Muscle of leg (tissue), 11 donors: ENCODE measurements around the gene PTPRC. TPM values are rescaled to one million over a fixed set of nuclear protein-coding genes. Genes with fewer than 3 reads are reported as not detected.

Experiments
- DNase-seq: peaks from one replicate; pipeline ENCODE4 v3.0.0; 2013
- H3K27ac ChIP-seq: one replicate; pipeline ENCODE4 v1.5.1; 2013; ENCODE audit warnings: mild to moderate bottlenecking, low read length, control low read depth
- H3K27me3 ChIP-seq: one replicate; pipeline ENCODE4 v1.6.1; 2013; ENCODE audit warnings: low read length; ENCODE audit not compliant: control insufficient read depth, insufficient read depth
- H3K36me3 ChIP-seq: one replicate; pipeline ENCODE4 v1.6.1; 2013; ENCODE audit warnings: low read length; ENCODE audit not compliant: control insufficient read depth, insufficient read depth
- H3K4me1 ChIP-seq: one replicate; pipeline ENCODE4 v1.6.1; 2013; ENCODE audit warnings: low read length; ENCODE audit not compliant: control insufficient read depth, insufficient read depth
- H3K4me3 ChIP-seq: one replicate; pipeline ENCODE4 v1.5.1; 2013; ENCODE audit warnings: low read length, control low read depth
- H3K9me3 ChIP-seq: replicated peaks from 2 replicates; pipeline ENCODE4 v1.6.1; 2013; ENCODE audit warnings: low read depth, low read length; ENCODE audit not compliant: control insufficient read depth
- WGBS: methylation state at CpG from one replicate; pipeline ENCODE4 v1.1.5; 2013; ENCODE audit warnings: missing lambda C conversion rate; ENCODE audit not compliant: insufficient coverage; 5-methylcytosine and 5-hydroxymethylcytosine counted together
- polyA plus RNA-seq, 8 donors: library from polyadenylated mRNA; unstranded; fragments of 120-200 nt; gene quantifications; one replicate each; pipeline versions ENCODE4 v1.2.1 to v1.2.3, GENCODE V29; 2013; ENCODE audit warnings: inconsistent platforms in 1 of 8, low replicate concordance in 1 of 8; ENCODE audit not compliant: insufficient read length in 8 of 8, insufficient read depth in 1 of 8
- total RNA-seq: library from RNA; stranded (reverse); fragments of 120-200 nt; gene quantifications from one replicate; pipeline ENCODE4 v1.2.4, GENCODE V29; 2013

PTPRC gene
- total and polyA plus RNA-seq, 9 donors, result 3.4 to 5.8 (median 4.7) TPM

DNA sequence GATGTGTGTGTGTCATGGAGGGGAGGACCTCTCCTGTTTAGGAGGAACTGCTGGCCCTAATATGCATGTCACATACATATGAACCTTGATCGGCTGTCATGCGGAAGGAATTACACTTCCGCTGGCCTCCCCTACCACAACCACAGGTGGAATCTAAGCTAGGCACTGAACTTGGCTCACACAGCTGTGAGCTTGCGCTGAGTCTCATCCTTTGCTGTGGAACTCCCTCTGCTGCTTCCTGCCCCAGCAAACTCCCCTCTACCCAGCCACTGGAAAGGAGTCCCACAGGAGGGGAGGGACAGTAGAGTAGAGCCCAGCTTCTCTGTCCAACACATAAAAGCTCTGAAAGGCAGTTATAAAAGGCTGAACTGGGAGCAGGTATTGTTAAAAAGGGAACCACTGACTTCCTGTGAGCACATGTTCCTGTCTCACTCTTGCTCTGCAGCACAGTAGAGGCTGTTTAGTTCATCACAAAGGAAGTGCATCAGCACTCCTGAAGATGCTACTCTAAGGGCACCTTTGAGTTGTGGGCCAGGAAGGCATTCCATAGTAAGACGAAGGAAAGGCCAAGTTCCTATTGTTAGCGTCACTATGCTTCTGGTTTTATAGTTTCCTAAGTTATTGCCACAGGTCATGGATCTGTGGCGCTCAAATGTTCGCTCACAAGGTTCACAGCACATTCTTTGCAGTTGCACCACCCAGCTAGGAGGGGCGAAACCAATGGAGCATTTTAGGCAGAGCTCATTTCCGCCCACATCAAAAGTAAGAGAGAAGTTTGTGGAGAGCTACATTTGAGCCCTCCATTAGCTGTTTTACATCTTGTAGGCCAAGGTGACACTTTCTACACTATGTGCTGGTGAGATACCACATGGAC is 17.7 kb upstream of the PTPRC start:
- no peak for DNase-seq
- Histone ChIP-seq H3K27me3 (no peaks in the 10 kb centered on the region), H3K4me1 (no peaks in the 10 kb centered on the region), H3K36me3 (no peaks in the 10 kb centered on the region), H3K9me3 (no peaks in the 10 kb centered on the region), H3K4me3 (no peak overlapping the region), H3K27ac (no peak overlapping the region)
- WGBS, result 86% methylated on average over 7 of the region's 10 CpGs

DNA sequence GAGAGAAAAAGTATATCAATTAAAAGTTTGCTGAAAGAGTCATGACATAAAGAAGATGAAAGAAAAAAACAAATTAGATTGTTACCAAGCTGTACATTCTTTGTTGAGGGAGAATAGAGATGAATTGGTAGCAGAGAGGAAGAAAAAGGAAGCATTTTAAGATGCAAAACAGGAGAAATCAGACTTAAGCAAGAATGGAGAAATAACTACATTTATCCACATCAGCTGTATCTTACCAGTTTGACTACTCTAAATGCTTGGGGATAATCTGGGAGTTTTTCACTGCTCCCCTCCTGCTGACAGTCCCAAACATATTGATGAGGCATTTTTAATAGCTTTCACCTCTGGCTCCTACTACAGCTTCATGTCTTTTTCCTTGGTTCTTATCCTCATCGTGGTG is 16.8 kb upstream of the PTPRC start:
- DNase-seq, result no peak
- no peak overlapping the region for H3K27ac ChIP-seq
- H3K27me3 ChIP-seq, result no peaks in the 10 kb centered on the region
- H3K36me3 ChIP-seq, result no peaks in the 10 kb centered on the region
- H3K4me1 ChIP-seq, result no peaks in the 10 kb centered on the region
- no CpG with 5 or more reads among the region's 1 CpG for WGBS
- no peaks in the 10 kb centered on the region for H3K9me3 ChIP-seq
- H3K4me3 ChIP-seq, result no peak overlapping the region

DNA sequence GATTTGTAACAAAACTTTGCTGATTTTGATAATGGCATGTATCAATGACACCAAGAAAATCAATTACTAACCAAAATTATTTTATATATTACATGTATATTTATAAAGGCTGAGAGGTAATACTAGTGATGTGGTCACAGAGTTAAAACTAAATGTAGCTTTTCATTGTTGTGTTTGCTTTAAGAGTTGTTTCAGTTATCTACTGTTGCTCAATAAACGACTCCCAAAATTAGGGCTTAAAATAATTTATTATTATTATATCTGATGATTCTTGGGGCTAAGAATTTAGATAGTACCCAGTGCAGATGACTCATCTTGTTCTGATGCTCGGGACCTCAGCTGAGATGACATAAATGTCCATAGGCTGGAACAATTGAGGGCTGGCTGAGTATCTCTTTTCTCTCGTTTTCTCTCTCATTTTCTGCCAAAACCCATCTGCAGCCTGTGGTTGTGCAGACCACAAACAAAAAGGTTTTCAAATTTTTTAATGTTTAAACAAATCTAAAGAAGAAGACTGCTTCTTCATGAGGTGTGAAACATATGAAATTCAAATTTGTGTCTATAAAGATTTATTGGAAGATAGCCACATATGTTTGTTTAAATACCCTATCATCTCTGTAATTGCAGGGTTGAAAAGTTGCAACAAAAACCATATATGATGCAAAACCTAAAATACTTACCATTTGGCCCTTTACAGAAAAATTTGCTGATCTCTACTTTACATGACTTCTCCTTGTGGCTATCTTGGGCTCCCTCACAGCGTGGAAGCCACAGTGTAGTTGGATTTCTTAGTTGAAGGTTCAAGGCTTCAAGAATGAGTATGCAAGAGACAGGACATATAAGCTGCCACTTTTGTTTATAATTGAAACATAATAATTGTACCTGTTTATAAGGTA is 14.8 kb upstream of the PTPRC start:
- H3K27me3 ChIP-seq, result no peaks in the 10 kb centered on the region
- H3K4me1 ChIP-seq, result no peaks in the 10 kb centered on the region
- WGBS, result no CpG with 5 or more reads among the region's 4 CpGs
- H3K36me3 ChIP-seq, result no peaks in the 10 kb centered on the region
- H3K9me3 ChIP-seq, result no peaks in the 10 kb centered on the region
- H3K4me3 ChIP-seq, result no peak overlapping the region
- no peak for DNase-seq
- H3K27ac ChIP-seq, result no peak overlapping the region

DNA sequence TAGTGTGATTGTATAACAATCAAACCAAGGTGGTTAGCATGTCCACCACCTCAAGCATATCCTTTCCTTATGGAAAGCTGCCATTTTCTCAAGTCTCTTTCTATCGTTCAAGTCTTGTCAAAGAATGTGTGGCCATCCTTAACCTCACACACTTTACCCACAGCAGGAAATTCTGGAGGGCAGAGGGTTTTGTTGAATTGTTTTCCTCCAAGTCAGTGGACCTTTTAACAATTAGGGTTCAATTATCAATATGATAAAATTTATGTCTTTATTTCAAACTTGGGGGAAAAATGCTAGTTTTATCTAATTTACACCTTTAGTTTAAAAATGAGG is 14.2 kb upstream of the PTPRC start:
- DNase-seq, result no peak
- Histone ChIP-seq H3K27ac (no peak overlapping the region), H3K27me3 (no peaks in the 10 kb centered on the region), H3K4me3 (no peak overlapping the region), H3K36me3 (no peaks in the 10 kb centered on the region), H3K9me3 (no peaks in the 10 kb centered on the region), H3K4me1 (no peaks in the 10 kb centered on the region)
- no CpG with 5 or more reads among the region's 1 CpG for WGBS

DNA sequence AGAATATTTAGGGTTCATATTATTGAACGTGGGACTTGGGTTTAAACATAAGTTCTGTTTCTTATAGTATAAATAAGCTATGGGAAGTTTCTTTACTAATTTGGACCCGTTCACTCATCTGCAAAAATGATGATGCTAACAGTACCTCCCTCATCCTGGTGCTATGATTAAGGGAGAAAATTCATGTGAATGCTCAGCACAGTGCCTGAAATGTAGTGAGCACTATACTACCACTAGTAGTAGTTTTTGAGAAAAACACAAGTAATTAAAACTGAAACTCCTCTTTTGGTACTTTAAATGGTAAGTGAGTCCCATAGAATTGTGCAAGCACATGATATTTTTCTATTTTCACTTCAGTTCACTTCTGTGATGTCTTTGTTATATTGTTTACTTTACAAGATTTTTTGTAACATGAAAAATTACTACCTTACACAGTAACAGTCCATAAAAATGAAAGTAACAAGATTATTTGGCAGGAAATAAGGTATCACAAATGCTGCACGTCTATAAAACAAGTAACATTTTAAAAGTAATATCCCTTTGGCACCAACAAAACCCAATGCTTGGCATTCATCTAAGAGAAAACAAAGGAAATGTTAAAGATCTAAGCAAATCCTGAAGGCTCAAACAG is 11.3 kb upstream of the PTPRC start:
- H3K27ac ChIP-seq, result no peak overlapping the region
- no CpG with 5 or more reads among the region's 3 CpGs for WGBS
- no peaks in the 10 kb centered on the region for H3K27me3 ChIP-seq
- no peaks in the 10 kb centered on the region for H3K36me3 ChIP-seq
- H3K9me3 ChIP-seq, result no peaks in the 10 kb centered on the region
- DNase-seq, result no peak
- H3K4me3 ChIP-seq, result no peak overlapping the region
- no peaks in the 10 kb centered on the region for H3K4me1 ChIP-seq

DNA sequence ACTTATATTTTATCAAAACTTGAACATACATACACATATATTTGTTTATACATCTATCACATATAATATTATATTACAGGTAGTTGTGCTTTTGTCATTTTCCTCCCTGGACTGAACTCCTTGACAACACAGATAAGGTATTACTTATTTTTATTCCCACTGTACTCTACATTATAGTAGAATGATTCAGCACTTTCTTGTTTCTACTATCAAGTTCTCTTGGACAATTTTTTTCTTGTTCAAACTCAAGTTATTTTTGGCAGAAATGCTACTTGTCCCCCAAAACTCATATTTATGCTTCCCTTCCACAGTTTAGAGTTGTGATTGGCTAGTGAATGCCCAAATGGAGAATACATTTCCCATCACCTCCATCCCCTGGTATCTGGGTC is 10.8 kb upstream of the PTPRC start:
- Histone ChIP-seq H3K9me3 (no peaks in the 10 kb centered on the region), H3K36me3 (no peaks in the 10 kb centered on the region), H3K27me3 (no peaks in the 10 kb centered on the region), H3K27ac (no peak overlapping the region), H3K4me1 (no peaks in the 10 kb centered on the region), H3K4me3 (no peak overlapping the region)
- DNase-seq, result no peak

DNA sequence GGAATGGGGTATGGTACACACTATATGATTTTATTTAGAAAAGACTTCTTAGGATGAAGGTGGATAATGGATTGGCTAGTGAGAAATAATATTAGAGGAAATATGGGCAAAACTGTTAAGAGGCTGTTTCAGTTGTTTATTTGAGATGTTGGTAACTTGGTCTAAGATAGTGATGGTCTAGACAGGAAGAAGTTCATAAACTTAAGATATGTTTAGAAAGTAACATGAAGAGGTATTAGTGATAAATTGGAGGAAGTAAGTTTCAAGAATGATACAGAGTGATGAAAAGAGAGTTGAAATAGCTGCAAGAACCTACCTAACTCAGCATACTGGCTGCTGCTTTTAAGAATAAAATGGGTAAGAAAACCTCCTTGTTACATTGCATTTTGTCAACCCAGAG is 9.2 kb upstream of the PTPRC start:
- Histone ChIP-seq H3K36me3 (no peaks in the 10 kb centered on the region), H3K27me3 (no peaks in the 10 kb centered on the region), H3K9me3 (no peaks in the 10 kb centered on the region), H3K4me3 (no peak overlapping the region), H3K27ac (no peak overlapping the region), H3K4me1 (no peaks in the 10 kb centered on the region)
- DNase-seq, result no peak

DNA sequence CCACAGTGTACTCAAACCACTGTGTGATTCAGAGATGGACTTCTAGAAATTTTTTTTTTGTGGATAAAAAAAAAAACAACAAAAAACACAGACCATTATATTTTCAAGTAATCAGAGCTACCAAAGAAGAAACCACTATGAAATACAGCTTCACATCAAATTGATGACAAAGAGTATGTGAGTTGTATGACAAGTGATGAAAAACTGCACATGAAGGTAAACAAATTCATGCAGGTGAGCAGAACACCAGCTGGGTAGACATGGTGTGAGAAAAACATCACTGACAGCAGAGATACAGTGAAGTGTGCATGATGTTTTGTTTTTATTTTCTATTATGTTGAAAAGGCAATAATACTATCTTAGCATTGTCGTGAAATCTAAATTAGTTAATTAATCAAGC is 8.0 kb upstream of the PTPRC start:
- no peaks in the 10 kb centered on the region for H3K27me3 ChIP-seq
- H3K9me3 ChIP-seq, result no peaks in the 10 kb centered on the region
- WGBS, result no CpG with 5 or more reads among the region's 1 CpG
- H3K36me3 ChIP-seq, result no peaks in the 10 kb centered on the region
- DNase-seq, result no peak
- no peak overlapping the region for H3K27ac ChIP-seq
- no peaks in the 10 kb centered on the region for H3K4me1 ChIP-seq
- no peak overlapping the region for H3K4me3 ChIP-seq

DNA sequence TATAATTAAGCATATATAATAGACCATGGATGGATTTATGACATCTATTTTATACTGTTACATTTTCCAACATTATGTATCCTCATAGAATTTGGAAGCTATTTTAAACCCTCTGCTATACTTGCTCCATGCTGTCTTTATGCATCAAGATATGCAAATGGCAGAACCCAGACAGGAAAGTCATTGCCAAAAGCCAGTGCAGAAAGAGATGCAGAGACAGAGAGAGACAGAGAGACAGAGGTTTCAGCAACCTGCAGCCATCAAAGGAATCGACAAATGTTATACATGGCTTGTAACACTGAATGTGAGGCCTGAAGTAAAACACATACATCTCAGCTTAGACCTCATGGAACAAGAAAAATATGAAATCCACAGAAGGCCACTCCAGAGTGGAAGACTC is 7.5 kb upstream of the PTPRC start:
- Histone ChIP-seq H3K4me3 (no peak overlapping the region), H3K4me1 (no peaks in the 10 kb centered on the region), H3K27ac (no peak overlapping the region), H3K36me3 (no peaks in the 10 kb centered on the region), H3K27me3 (no peaks in the 10 kb centered on the region), H3K9me3 (no peaks in the 10 kb centered on the region)
- WGBS, result no CpG with 5 or more reads among the region's 1 CpG
- no peak for DNase-seq

DNA sequence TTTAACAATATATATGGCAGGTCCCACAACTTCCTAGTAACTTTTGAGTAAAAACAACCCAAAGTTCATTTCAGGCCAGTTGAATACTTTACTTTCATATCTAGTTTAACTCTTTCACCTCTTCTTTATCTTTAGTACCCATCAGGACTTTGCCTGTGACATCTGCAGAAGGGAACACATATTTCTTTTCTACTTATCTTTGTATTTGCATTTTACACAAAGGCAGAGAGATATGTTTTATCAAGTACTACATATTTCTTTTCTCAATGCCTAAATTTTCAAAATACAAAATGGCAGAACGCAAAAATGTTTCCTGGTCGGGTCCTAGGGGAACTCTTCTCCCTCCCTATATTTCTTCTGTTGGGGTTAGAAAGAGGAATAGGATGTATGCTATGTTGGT is 6.8 kb upstream of the PTPRC start:
- Histone ChIP-seq H3K27me3 (no peaks in the 10 kb centered on the region), H3K4me1 (no peaks in the 10 kb centered on the region), H3K9me3 (no peaks in the 10 kb centered on the region), H3K4me3 (no peak overlapping the region), H3K36me3 (no peaks in the 10 kb centered on the region), H3K27ac (no peak overlapping the region)
- no CpG with 5 or more reads among the region's 2 CpGs for WGBS
- no peak for DNase-seq
